GM18526 (cell line): Measurements from ENCODE around the gene LEMD1.

ENCODE experiments used
- POLR2A ChIP-seq: IDR thresholded peaks from 3 replicates; pipeline ENCODE4 v1.6.1; 2011; ENCODE audit not compliant: insufficient read length; ENCODE audit errors: extremely low read depth

The LEMD1 gene

GRCh38 chr1:205422993-205423642 is 1.3 kb upstream of the LEMD1 start:
- no peak for TF ChIP-seq POLR2A

- TF ChIP-seq POLR2A = no peak
Observed at GRCh38 chr1:205420938-205421337, 918 bp downstream of the LEMD1 start.

- TF ChIP-seq POLR2A = no peak
Observed at GRCh38 chr1:205417870-205418635, 3.8 kb downstream of the LEMD1 start.

GRCh38 chr1:205416322-205416721 is 5.5 kb downstream of the LEMD1 start:
- no peak for TF ChIP-seq POLR2A

GRCh38 chr1:205410581-205411298 is 11.1 kb downstream of the LEMD1 start:
- no peak for TF ChIP-seq POLR2A

GRCh38 chr1:205407970-205408369 is 13.9 kb downstream of the LEMD1 start:
- TF ChIP-seq POLR2A = no peak

- no peak for TF ChIP-seq POLR2A
Observed at GRCh38 chr1:205398586-205398985, 23.3 kb downstream of the LEMD1 start.

GRCh38 chr1:205396967-205397616 is 24.8 kb downstream of the LEMD1 start:
- TF ChIP-seq POLR2A = no peak

- TF ChIP-seq POLR2A = no peak
Observed at GRCh38 chr1:205395616-205396015, 26.2 kb downstream of the LEMD1 start.

GRCh38 chr1:205392650-205393049 is 29.2 kb downstream of the LEMD1 start:
- TF ChIP-seq POLR2A = no peak

GRCh38 chr1:205391386-205391785 is 30.5 kb downstream of the LEMD1 start:
- TF ChIP-seq POLR2A = no peak

GRCh38 chr1:205387845-205388244 is 34.0 kb downstream of the LEMD1 start:
- no peak for TF ChIP-seq POLR2A

- TF ChIP-seq POLR2A = no peak
Observed at GRCh38 chr1:205382561-205382960, 39.3 kb downstream of the LEMD1 start.

GRCh38 chr1:205381305-205381704 is 40.6 kb downstream of the LEMD1 start:
- TF ChIP-seq POLR2A = no peak

- no peak for TF ChIP-seq POLR2A
Observed at GRCh38 chr1:205380882-205381281, 41.0 kb downstream of the LEMD1 start.
